Heart left ventricle (tissue), 13 donors: ENCODE results near the gene WIPF1.

ENCODE experiments used
- CTCF ChIP-seq, 12 donors: fragments of 200-600 bp; sonication (generic) in 4 of 12; IDR thresholded peaks; one replicate each; pipeline versions ENCODE4 v1.5.0 to v1.8.0; 2018 to 2022; ENCODE audit warnings: antibody characterized with exemption in 12 of 12, mild to moderate bottlenecking in 5 of 12
- POLR2A ChIP-seq, 2 donors: fragments of 450-650 bp; IDR thresholded peaks; one replicate each; pipeline ENCODE4 v1.6.1; 2017; ENCODE audit warnings: antibody characterized with exemption in 2 of 2, mild to moderate bottlenecking in 2 of 2, moderate library complexity in 2 of 2
- donor health status: ischemic (EF 13 %, LVEDD 7.1; RV severe dilation, severe dysfunction).
- donor health status: DM: no; HTN: yes; CAD: no.
- donor health status: DM: no; HTN: no; CAD: no.
- donor health status: ischemic (EF 25% LVEDD 6.9; RV normal size, moderate dysfunction).
- donor health status: ischemic (EF 25% LVEDD 5.7; RV mildly dilated, moderate dysfunction).
- donor health status: ischemic (EF 35%, LVEDD 5.7; RV mildly dilated, moderate dysfunction).
- donor health status: nonischemic (EF 11% LVEDD 7.7; RV severe dilation, severe dysfunction).
- donor health status: DM: yes; HTN: yes; CAD: no.
- donor health status: PGD.
- donor health status: ischemic (EF 29% LVEDD 5.4; RV normal size, mild dysfunction).
- donor health status: nonischemic (EF 23%, LVEDD 6.1; RV moderate dilation, normal function).

DNA sequence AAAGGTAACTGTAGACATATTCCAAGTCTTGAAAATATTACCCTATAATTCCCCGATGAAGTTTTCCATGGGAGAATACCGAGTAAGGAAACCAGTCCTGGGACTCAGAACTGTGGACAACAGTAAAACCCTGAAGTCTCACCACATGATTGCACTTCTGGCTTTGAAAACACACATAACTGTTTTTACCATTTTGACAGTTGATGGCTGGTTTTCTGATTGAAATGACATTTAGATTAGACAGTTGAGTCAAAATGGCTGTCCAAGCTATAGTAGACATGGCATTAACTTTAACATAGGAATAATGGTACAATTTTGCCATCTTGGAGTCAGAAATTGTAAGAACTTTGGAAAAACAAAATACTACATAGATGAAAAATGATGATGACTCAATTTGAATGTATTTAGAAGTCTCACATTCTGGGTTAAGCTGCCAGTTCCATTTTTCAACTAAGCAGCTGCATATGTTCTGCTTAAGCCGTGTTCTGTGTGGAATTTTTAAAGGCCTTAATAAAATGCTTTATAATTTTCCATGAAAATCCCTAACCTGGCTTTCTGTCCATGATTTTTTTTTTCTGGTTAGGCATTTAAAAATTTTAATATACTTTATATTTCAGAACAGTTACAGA is 38.3 kb upstream of the WIPF1 start:
- TF ChIP-seq CTCF (IDR thresholded peaks at IDR 0.05), result no peak
- TF ChIP-seq POLR2A (IDR thresholded peaks at IDR 0.05), result no peak
